GM12801 (cell line): ENCODE data around the gene PCMTD2.

Source experiments
- CTCF ChIP-seq: IDR thresholded peaks from one replicate; pipeline ENCODE4 v1.5.1; 2011; ENCODE audit warnings: control low read depth; ENCODE audit not compliant: insufficient read length; ENCODE audit errors: extremely low read depth

PCMTD2 gene

GRCh38 chr20:64247307-64247618 is 8.3 kb upstream of the PCMTD2 start:
- TF ChIP-seq CTCF, result no peak

- no peak for TF ChIP-seq CTCF
Observed at GRCh38 chr20:64247970-64248841, 7.3 kb upstream of the PCMTD2 start.

GRCh38 chr20:64250027-64250426 is 5.5 kb upstream of the PCMTD2 start:
- TF ChIP-seq CTCF, result no peak

GRCh38 chr20:64253000-64253383 is 2.6 kb upstream of the PCMTD2 start:
- no peak for TF ChIP-seq CTCF

GRCh38 chr20:64253443-64253842 is 2.1 kb upstream of the PCMTD2 start:
- no peak for TF ChIP-seq CTCF

GRCh38 chr20:64254156-64254555 is 1.4 kb upstream of the PCMTD2 start:
- no peak for TF ChIP-seq CTCF

- no peak for TF ChIP-seq CTCF
Observed at GRCh38 chr20:64254571-64255360, 782 bp upstream of the PCMTD2 start.
